ENCODE data around the gene UCK1.

DNA sequence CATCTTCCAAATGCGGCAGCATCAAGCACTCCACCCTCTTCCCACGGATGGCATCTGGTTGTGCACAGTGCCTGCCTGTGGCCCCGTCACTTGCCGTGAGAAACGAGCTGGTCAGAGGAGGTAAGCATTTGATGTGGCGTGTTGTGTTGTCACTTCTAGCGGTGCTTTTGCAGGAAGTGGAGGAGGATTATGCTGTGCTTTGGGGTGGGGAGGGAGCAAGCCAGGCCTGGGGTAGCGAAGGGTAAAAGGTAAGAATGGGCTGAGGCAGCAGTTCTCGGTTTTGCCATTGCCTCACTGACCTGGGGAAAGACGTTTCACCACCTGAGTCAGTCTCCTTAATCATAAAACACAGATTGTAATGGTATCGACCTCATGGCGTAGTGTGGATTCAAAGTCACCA, 30.7 kb downstream of the UCK1 start:
- TF ChIP-seq POLR2AphosphoS5 (IDR thresholded peaks at IDR 0.05) = no peak
- no peak for TF ChIP-seq POLR2A (IDR thresholded peaks at IDR 0.05)
